ENCODE results near the gene TRAPPC4.

- TF ChIP-seq, protein P1, sequence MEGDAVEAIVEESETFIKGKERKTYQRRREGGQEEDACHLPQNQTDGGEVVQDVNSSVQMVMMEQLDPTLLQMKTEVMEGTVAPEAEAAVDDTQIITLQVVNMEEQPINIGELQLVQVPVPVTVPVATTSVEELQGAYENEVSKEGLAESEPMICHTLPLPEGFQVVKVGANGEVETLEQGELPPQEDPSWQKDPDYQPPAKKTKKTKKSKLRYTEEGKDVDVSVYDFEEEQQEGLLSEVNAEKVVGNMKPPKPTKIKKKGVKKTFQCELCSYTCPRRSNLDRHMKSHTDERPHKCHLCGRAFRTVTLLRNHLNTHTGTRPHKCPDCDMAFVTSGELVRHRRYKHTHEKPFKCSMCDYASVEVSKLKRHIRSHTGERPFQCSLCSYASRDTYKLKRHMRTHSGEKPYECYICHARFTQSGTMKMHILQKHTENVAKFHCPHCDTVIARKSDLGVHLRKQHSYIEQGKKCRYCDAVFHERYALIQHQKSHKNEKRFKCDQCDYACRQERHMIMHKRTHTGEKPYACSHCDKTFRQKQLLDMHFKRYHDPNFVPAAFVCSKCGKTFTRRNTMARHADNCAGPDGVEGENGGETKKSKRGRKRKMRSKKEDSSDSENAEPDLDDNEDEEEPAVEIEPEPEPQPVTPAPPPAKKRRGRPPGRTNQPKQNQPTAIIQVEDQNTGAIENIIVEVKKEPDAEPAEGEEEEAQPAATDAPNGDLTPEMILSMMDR (IDR thresholded peaks at IDR 0.05; ENCODE audit: control extremely low read depth in 1 of 3, insufficient read depth in 1 of 3, low read depth in 1 of 3, low read length in 3 of 3): no peak
- TF ChIP-seq POLR2A (IDR thresholded peaks at IDR 0.05; ENCODE audit: control extremely low read depth in 1 of 2, low read depth in 2 of 2, low read length in 2 of 2) (no peak), SUZ12 (IDR thresholded peaks at IDR 0.05; ENCODE audit: low read length) (no peak), CHD2 (IDR thresholded peaks at IDR 0.05; ENCODE audit: low read length) (no peak), SAP30 (IDR thresholded peaks at IDR 0.05; ENCODE audit: insufficient read depth, insufficient replicate concordance, low read length) (no peak), ATF3 (IDR thresholded peaks at IDR 0.05; ENCODE audit: insufficient read depth, low read depth, low read length) (no peak), BCL11A (IDR thresholded peaks at IDR 0.05; ENCODE audit: low read depth in 2 of 2, low read length in 2 of 2) (no peak), HDAC6 (IDR thresholded peaks at IDR 0.05; ENCODE audit: low read depth, low read length) (no peak), CREB1 (IDR thresholded peaks at IDR 0.05) (no peak), HDAC2 (IDR thresholded peaks at IDR 0.05; ENCODE audit: borderline replicate concordance in 1 of 2, low read depth in 2 of 2, low read length in 2 of 2) (no peak), EZH2 (IDR thresholded peaks at IDR 0.05; ENCODE audit: low read depth, low read length, severe bottlenecking) (no peak), KDM1A (IDR thresholded peaks at IDR 0.05; ENCODE audit: borderline replicate concordance, low read length) (no peak)
Observed at GRCh38 chr11:119054418-119054817, 35.9 kb downstream of the TRAPPC4 start.
